Stimulated activated CD8-positive, alpha-beta memory T cell treated with anti-CD3 and anti-CD28 coated beads, Interleukin-4, amount 100 ng/mL, for 1 hour (primary cell): ENCODE measurements around the gene LRRC8A.
"Not testable (repeated sequence)": the region's sequence is repeated elsewhere in the genome, so short reads cannot be mapped to it uniquely, and the experiment has no call there.

Experiments used
- DNase-seq, 2 donors: peaks; one replicate each; pipeline ENCODE4 v3.0.0-alpha.2; 2020; ENCODE audit warnings: low read depth in 2 of 2, low spot score in 1 of 2

LRRC8A gene

GRCh38 chr9:128947527-128948301 is 65.8 kb downstream of the LRRC8A start, which contains the start of the genes DOLK and NUP188:
DOLK (minus strand) TSS chr9:128947603; CDS start chr9:128947303, 300 bp downstream.
NUP188 (plus strand) TSS chr9:128947699; CDS start chr9:128947720, 21 bp downstream.
- DNase-seq: peak; percentile 98

GRCh38 chr9:128961403-128961802 is 79.5 kb downstream of the LRRC8A start:
- not testable (repeated sequence) for DNase-seq
